HepG2 (cell line): ENCODE measurements around the gene AVPR2. TPM values are rescaled to one million over a fixed set of nuclear protein-coding genes. Genes with fewer than 3 reads are reported as not detected.

Experiments used
- DMAP1 ChIP-seq: IDR thresholded peaks from 2 replicates; pipeline ENCODE4 v1.6.1; 2016
- FOXA1 ChIP-seq, 2 experiments: fragments of 450-650 bp in 1 of 2; sonication (generic) in 1 of 2; formaldehyde crosslinking in 1 of 2; IDR thresholded peaks; 2 replicates each; pipeline versions ENCODE4 v1.4.0 to v1.6.1; 2016 to 2020; ENCODE audit warnings: missing genetic modification reagents in 1 of 2
- RARA ChIP-seq: IDR thresholded peaks from 2 replicates; pipeline ENCODE4 v1.6.1; 2016; ENCODE audit warnings: missing genetic modification reagents, missing compliant biosample characterization
- SNAI1 ChIP-seq: sonication (generic); formaldehyde crosslinking; IDR thresholded peaks from 2 replicates; pipeline ENCODE4 v1.5.0; 2020; ENCODE audit warnings: mild to moderate bottlenecking, missing genetic modification reagents, borderline replicate concordance
- SOX5 ChIP-seq: IDR thresholded peaks from 2 replicates; pipeline ENCODE4 v1.6.1; 2016; ENCODE audit warnings: borderline replicate concordance
- ZBTB38 ChIP-seq: sonication (generic); formaldehyde crosslinking; IDR thresholded peaks from 2 replicates; pipeline ENCODE4 v1.5.1; 2020; ENCODE audit warnings: mild to moderate bottlenecking, missing genetic modification reagents
- ZFX ChIP-seq: sonication (generic); formaldehyde crosslinking; IDR thresholded peaks from 2 replicates; pipeline ENCODE4 v1.4.0; 2020; ENCODE audit warnings: mild to moderate bottlenecking, low read depth, missing genetic modification reagents, moderate library complexity
- ZNF281 ChIP-seq: sonication (generic); formaldehyde crosslinking; IDR thresholded peaks from 2 replicates; pipeline ENCODE4 v1.4.0; 2020; ENCODE audit warnings: missing genetic modification reagents, borderline replicate concordance
- ZNF362 ChIP-seq: sonication (generic); formaldehyde crosslinking; IDR thresholded peaks from 2 replicates; pipeline ENCODE4 v1.4.0; 2020; ENCODE audit warnings: missing genetic modification reagents, mild to moderate bottlenecking, borderline replicate concordance
- ZNF441 ChIP-seq: sonication (generic); formaldehyde crosslinking; IDR thresholded peaks from 2 replicates; pipeline ENCODE4 v1.7.0; 2021; ENCODE audit warnings: missing genetic modification reagents, borderline replicate concordance
- ZNF577 ChIP-seq: sonication (generic); formaldehyde crosslinking; IDR thresholded peaks from 2 replicates; pipeline ENCODE4 v1.4.0; 2020; ENCODE audit warnings: mild to moderate bottlenecking, low read depth, missing genetic modification reagents, borderline replicate concordance
- ZNF687 ChIP-seq: sonication (generic); formaldehyde crosslinking; IDR thresholded peaks from 2 replicates; pipeline ENCODE4 v1.5.1; 2020; ENCODE audit warnings: mild to moderate bottlenecking, missing genetic modification reagents, moderate library complexity
- ZNF784 ChIP-seq: sonication (generic); formaldehyde crosslinking; IDR thresholded peaks from 2 replicates; pipeline ENCODE4 v1.5.1; 2020; ENCODE audit warnings: missing genetic modification reagents, mild to moderate bottlenecking, borderline replicate concordance
- polyA plus RNA-seq, 8 experiments: library from polyadenylated mRNA; depleted of rRNA in 3 of 8; stranded (reverse) in 7 of 8; unstranded in 1 of 8; fragments of >200 nt; fragmentation: Illumina TruSeq in 4 of 8; extraction: Trizol in 4 of 8; gene quantifications; 2 replicates each; pipeline versions ENCODE4 v1.2.1 to v1.2.3, GENCODE V29; 2011 to 2016; ENCODE audit warnings: low read depth in 4 of 8, missing spikeins in 1 of 8, mixed read lengths in 1 of 8; ENCODE audit not compliant: insufficient read depth in 1 of 8
- total RNA-seq, 5 experiments: library from RNA; depleted of rRNA; stranded (reverse); fragments of >200 nt; fragmentation: Illumina TruSeq; extraction: Trizol; gene quantifications; 2 replicates each; pipeline ENCODE4 v1.2.3, GENCODE V29; 2016; ENCODE audit warnings: low read depth in 1 of 5
- TF ChIP-seq, protein P1 (sequence below): IDR thresholded peaks from 2 replicates; pipeline ENCODE4 v1.4.0; 2020; ENCODE audit warnings: mild to moderate bottlenecking, missing genetic modification reagents

AVPR2 gene
- total and polyA plus RNA-seq, 2 of the 13 experiments (the other 11 are each of a cell fraction or from before 2014, with no cell fraction given): not detected

- TF ChIP-seq, protein P1, sequence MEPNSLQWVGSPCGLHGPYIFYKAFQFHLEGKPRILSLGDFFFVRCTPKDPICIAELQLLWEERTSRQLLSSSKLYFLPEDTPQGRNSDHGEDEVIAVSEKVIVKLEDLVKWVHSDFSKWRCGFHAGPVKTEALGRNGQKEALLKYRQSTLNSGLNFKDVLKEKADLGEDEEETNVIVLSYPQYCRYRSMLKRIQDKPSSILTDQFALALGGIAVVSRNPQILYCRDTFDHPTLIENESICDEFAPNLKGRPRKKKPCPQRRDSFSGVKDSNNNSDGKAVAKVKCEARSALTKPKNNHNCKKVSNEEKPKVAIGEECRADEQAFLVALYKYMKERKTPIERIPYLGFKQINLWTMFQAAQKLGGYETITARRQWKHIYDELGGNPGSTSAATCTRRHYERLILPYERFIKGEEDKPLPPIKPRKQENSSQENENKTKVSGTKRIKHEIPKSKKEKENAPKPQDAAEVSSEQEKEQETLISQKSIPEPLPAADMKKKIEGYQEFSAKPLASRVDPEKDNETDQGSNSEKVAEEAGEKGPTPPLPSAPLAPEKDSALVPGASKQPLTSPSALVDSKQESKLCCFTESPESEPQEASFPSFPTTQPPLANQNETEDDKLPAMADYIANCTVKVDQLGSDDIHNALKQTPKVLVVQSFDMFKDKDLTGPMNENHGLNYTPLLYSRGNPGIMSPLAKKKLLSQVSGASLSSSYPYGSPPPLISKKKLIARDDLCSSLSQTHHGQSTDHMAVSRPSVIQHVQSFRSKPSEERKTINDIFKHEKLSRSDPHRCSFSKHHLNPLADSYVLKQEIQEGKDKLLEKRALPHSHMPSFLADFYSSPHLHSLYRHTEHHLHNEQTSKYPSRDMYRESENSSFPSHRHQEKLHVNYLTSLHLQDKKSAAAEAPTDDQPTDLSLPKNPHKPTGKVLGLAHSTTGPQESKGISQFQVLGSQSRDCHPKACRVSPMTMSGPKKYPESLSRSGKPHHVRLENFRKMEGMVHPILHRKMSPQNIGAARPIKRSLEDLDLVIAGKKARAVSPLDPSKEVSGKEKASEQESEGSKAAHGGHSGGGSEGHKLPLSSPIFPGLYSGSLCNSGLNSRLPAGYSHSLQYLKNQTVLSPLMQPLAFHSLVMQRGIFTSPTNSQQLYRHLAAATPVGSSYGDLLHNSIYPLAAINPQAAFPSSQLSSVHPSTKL (CRISPR knock-in tag): peak; percentile 36; the same call in 1 of the 2 replicates
- TF ChIP-seq SNAI1 (CRISPR knock-in tag): no peak
- TF ChIP-seq RARA (CRISPR knock-in tag): peak; percentile 86
- no peak for TF ChIP-seq FOXA1 (IDR thresholded peaks at IDR 0.05)
- TF ChIP-seq FOXA1 (CRISPR knock-in tag; IDR thresholded peaks at IDR 0.05): no peak
- TF ChIP-seq ZBTB38 (CRISPR knock-in tag): 0 out of 2 replicates have a peak, but pooled peaks have one; percentile 18
- peak; percentile 20; the same call in 1 of the 2 replicates for TF ChIP-seq DMAP1 (CRISPR knock-in tag)
- peak; percentile 81 for TF ChIP-seq ZNF687 (CRISPR knock-in tag)
- 0 out of 2 replicates have a peak, but pooled peaks have one; percentile 11 for TF ChIP-seq ZNF441 (CRISPR knock-in tag)
- TF ChIP-seq ZNF577 (CRISPR knock-in tag): no peak
- TF ChIP-seq ZNF784: no peak
- peak; percentile 86 for TF ChIP-seq ZNF362 (CRISPR knock-in tag)
- TF ChIP-seq ZFX (CRISPR knock-in tag): 0 out of 2 replicates have a peak, but pooled peaks have one; percentile 40
- TF ChIP-seq ZNF281 (CRISPR knock-in tag): peak; percentile 40; the same call in 1 of the 2 replicates
- peak; percentile 21; the same call in 1 of the 2 replicates for TF ChIP-seq SOX5 (CRISPR knock-in tag)
Measured at GRCh38 chrX:153926858-153927671, 22.6 kb downstream of the AVPR2 start (continued).
